Karpas-422 (cell line): ENCODE measurements around the gene RPL10. TPM values are rescaled to one million over a fixed set of nuclear protein-coding genes. Genes with fewer than 3 reads are reported as not detected.
"Not testable (repeated sequence)": the region's sequence is repeated elsewhere in the genome, so short reads cannot be mapped to it uniquely, and the experiment has no call there.

ENCODE experiments used
- DNase-seq: peaks from one replicate; pipeline ENCODE4 v3.0.0-alpha.2; 2015
- H2AFZ ChIP-seq: fragments of 200-600 bp; sonication (generic); 2 replicates; pipeline ENCODE4 v1.6.1; 2014; ENCODE audit warnings: antibody characterized with exemption, low read length, mixed read lengths
- H3K27ac ChIP-seq: fragments of 200-600 bp; sonication (generic); 2 replicates; pipeline ENCODE4 v1.5.1; 2014; ENCODE audit warnings: mild to moderate bottlenecking, low read length, moderate library complexity
- H3K27me3 ChIP-seq: fragments of 200-600 bp; sonication (generic); 2 replicates; pipeline ENCODE4 v1.6.1; 2014; ENCODE audit warnings: low read length, mixed read lengths
- H3K36me3 ChIP-seq: fragments of 200-600 bp; sonication (generic); 2 replicates; pipeline ENCODE4 v1.6.1; 2014; ENCODE audit warnings: low read length, mixed read lengths; ENCODE audit not compliant: insufficient read depth
- H3K4me1 ChIP-seq: fragments of 200-600 bp; sonication (generic); 2 replicates; pipeline ENCODE4 v1.6.1; 2014; ENCODE audit warnings: mild to moderate bottlenecking, low read length, mixed read lengths
- H3K4me2 ChIP-seq: fragments of 200-600 bp; sonication (generic); 2 replicates; pipeline ENCODE4 v1.6.1; 2014; ENCODE audit warnings: low read length, low read depth, mild to moderate bottlenecking; ENCODE audit not compliant: poor library complexity, severe bottlenecking
- H3K4me3 ChIP-seq: fragments of 200-600 bp; sonication (generic); 2 replicates; pipeline ENCODE4 v1.5.1; 2014; ENCODE audit warnings: mild to moderate bottlenecking, antibody characterized with exemption, low read length, mixed read lengths
- H3K79me2 ChIP-seq: fragments of 200-600 bp; sonication (generic); 2 replicates; pipeline ENCODE4 v1.6.1; 2014; ENCODE audit warnings: mild to moderate bottlenecking, low read length, mixed read lengths
- H3K9ac ChIP-seq: fragments of 200-600 bp; sonication (generic); 2 replicates; pipeline ENCODE4 v1.6.0; 2014; ENCODE audit warnings: low read length
- H3K9me2 ChIP-seq: fragments of 200-600 bp; sonication (generic), shearing (Covaris generic); replicated peaks from 2 replicates; pipeline ENCODE4 v1.6.0; 2014; ENCODE audit warnings: mild to moderate bottlenecking, low read length, moderate library complexity; ENCODE audit not compliant: insufficient read depth
- H3K9me3 ChIP-seq: fragments of 300-700, 200-600 bp; sonication (generic); 2 replicates; pipeline ENCODE4 v1.6.1; 2014; ENCODE audit warnings: low read length, mixed read lengths
- H4K20me1 ChIP-seq: fragments of 200-600 bp; sonication (generic); 2 replicates; pipeline ENCODE4 v1.6.1; 2014; ENCODE audit warnings: mild to moderate bottlenecking, antibody characterized with exemption, low read length, low read depth; ENCODE audit not compliant: insufficient read depth
- total RNA-seq: library from RNA; depleted of rRNA; stranded (reverse); fragments of >200 nt; shearing (Covaris generic); gene quantifications from 2 replicates; pipeline ENCODE4 v1.2.3, GENCODE V29; 2014; ENCODE audit warnings: low replicate concordance

The RPL10 gene
- total RNA-seq, 1 experiment from 2014 or later, result 4,432 TPM

DNA sequence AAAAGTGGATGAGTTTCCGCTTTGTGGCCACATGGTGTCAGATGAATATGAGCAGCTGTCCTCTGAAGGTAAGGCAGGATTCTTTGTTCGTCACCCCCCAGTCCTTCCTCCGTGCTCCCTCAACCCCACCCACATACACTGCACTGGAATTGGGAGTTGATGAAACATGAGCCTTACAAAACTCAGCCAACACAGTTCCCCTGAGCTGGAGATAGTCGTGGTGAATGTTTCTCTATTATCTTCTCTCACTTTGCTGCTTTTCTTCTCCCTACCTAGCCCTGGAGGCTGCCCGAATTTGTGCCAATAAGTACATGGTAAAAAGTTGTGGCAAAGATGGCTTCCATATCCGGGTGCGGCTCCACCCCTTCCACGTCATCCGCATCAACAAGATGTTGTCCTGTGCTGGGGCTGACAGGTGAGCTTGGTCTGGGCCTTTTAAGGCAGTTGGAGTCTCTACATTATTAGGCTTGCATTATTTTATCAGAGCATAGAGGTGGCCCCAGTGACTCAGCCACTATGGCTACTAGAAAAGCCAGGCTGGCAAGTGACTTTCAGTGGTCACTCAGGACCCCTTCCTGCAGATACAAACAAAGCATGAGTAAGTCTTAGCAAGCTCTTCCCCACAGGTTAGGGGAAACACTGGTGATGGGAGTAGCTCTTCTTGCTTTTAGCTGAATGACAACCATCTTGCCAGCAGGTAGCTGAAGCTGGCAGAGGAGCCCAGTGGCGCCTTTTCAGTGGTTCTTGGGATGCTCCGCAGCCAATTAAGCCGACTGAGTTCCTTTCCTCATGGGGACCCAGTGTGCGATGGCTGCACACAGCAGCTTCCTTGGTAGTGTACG lies 1.6 kb downstream of the RPL10 start:
- peak; percentile 56 for DNase-seq
- no peaks in the 10 kb centered on the region for H3K9me3 ChIP-seq
- H3K27ac ChIP-seq, result peak overlapping the region; percentile 94
- no peak overlapping the region for H2AFZ ChIP-seq
- peaks cover 15% of the 10 kb centered on the region for H3K36me3 ChIP-seq
- H3K27me3 ChIP-seq, result no peaks in the 10 kb centered on the region
- H3K79me2 ChIP-seq, result peaks cover 14% of the 10 kb centered on the region; the same call in 1 of the 2 replicates
- H3K9me2 ChIP-seq, result no peaks in the 10 kb centered on the region
- H3K4me1 ChIP-seq, result peaks cover 15% of the 10 kb centered on the region
- peak overlapping the region; percentile 98 for H3K9ac ChIP-seq
- no peaks in the 10 kb centered on the region for H4K20me1 ChIP-seq
- H3K4me2 ChIP-seq, result peak overlapping the region; percentile 83
- H3K4me3 ChIP-seq, result peak overlapping the region; percentile 82

DNA sequence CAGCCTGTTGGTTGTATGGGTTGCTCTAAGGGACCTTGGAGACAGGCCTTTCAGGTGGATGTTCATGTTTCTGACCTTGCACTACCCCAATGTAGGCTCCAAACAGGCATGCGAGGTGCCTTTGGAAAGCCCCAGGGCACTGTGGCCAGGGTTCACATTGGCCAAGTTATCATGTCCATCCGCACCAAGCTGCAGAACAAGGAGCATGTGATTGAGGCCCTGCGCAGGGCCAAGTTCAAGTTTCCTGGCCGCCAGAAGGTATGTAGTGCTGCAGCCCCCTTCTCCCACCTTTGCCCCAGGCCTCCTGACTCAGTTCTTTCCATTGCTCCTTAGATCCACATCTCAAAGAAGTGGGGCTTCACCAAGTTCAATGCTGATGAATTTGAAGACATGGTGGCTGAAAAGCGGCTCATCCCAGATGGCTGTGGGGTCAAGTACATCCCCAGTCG lies 2.2 kb downstream of the RPL10 start:
- not testable (repeated sequence) for DNase-seq, H3K4me2 ChIP-seq, H3K4me3 ChIP-seq, H3K27me3 ChIP-seq, H4K20me1 ChIP-seq, H3K9me2 ChIP-seq, H3K9ac ChIP-seq, H2AFZ ChIP-seq, H3K27ac ChIP-seq, H3K9me3 ChIP-seq
- Histone ChIP-seq H3K36me3 (peaks cover 15% of the 10 kb centered on the region), H3K4me1 (peaks cover 15% of the 10 kb centered on the region), H3K79me2 (peaks cover 14% of the 10 kb centered on the region; the same call in 1 of the 2 replicates)

DNA sequence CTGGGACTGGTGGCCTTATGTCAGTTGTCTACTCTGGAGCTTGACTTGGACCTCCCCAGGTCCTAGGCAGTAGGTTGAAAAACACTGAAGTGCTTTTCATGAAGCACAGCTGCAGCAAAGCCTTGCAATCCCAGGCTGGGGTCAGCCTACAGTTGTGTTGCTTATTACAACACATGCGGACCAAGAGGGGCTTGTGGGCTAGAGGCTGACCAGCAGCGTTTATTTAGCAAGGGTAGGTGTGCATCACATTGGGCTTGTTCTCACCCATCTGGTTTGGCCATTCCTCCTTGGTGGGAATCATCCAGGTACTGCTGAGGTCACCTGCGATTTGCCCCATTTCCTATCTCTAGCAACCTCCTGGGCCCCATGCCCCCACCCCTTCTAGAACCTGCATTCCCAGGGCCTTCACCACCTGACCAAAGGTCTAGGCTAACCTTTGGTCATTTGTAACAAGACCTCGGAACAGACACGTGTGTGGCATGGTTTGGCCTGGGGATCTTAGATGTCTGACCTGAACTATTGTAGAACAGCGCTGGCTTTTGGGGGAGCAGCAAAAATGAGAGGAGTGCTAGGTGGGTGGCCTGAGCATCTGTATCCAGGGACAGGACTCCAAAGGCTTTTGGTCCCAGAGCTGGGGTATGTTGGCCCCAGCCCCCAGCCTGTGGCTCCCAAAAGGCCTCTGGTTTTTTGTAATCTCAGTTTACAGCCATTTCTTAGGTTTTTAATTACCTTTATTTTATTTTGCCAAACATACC lies 3.0 kb downstream of the RPL10 start:
- Histone ChIP-seq H3K9me2 (no peaks in the 10 kb centered on the region), H3K27me3 (no peaks in the 10 kb centered on the region), H4K20me1 (no peaks in the 10 kb centered on the region), H3K9ac (no peak overlapping the region), H3K4me2 (no peak overlapping the region), H3K27ac (no peak overlapping the region), H3K4me1 (peaks cover 15% of the 10 kb centered on the region), H3K79me2 (peaks cover 14% of the 10 kb centered on the region; the same call in 1 of the 2 replicates), H3K9me3 (no peaks in the 10 kb centered on the region), H3K4me3 (no peak overlapping the region), H2AFZ (no peak overlapping the region), H3K36me3 (peaks cover 15% of the 10 kb centered on the region)
- peak; percentile 73 for DNase-seq

DNA sequence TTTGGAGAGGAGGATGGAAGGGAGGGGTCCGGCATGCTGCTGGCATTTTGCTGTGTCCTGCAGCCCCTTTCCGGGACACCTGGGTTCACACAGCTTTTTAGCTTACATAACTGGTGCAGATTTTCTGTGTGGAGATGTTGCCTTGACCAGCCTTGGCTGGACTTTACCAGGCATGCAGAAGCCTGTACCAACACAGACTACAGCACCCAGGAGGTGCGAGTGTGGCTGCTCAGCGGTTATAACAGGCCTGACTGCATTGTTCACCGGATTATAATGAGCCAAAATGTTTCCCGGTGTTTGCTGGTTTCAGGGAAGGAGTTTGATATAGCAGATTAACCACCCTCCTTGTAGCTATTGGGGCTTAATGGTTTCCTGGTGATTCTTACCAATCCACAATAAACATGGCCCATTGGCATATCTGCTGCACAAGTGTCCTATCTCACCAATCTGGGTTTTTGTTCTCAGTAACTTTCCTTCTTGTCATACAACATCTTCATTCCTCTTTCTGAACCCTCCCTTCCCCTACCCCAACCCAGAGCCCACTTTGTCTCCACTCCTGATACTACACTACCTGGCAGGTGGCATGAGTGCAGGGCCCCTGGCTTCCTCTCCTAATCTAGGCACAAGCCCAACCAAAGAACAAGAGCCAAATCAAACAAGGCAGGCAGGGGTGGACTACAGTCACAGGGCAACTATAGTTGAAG lies 3.9 kb downstream of the RPL10 start:
- Histone ChIP-seq H4K20me1 (no peaks in the 10 kb centered on the region), H3K4me3 (no peak overlapping the region), H3K9me3 (no peaks in the 10 kb centered on the region), H3K27me3 (no peaks in the 10 kb centered on the region), H3K4me1 (peaks cover 13% of the 10 kb centered on the region), H3K27ac (no peak overlapping the region), H3K9ac (no peak overlapping the region), H3K79me2 (peaks cover 11% of the 10 kb centered on the region; the same call in 1 of the 2 replicates), H2AFZ (no peak overlapping the region), H3K36me3 (peaks cover 15% of the 10 kb centered on the region), H3K9me2 (no peaks in the 10 kb centered on the region), H3K4me2 (no peak overlapping the region)
- peak; percentile 63 for DNase-seq

DNA sequence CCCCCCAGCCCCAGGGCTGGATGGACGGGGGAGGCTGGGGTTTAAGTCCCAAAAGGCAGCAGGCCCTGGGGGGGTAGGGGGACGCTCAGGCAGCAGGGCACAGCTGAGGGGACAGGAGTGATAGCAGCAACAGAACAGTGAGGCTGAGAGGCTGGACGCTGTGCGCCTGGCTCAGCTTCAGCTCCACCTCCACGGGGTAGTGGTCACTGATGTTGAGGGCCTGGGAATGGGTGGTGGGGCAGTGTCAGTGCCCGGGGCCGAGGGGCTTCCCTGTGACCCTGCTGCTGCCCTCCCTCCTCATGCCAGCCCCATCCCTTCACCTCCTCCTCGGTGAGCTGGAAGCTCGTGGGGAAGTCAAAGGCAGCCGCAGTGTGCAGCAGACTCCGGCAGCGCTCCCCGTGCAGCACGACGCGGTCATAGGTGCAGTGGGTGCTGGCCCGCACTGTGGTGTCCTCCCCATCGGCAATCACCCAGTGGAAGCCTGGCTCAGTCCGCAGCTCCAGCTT lies 4.5 kb downstream of the RPL10 start:
- H3K27me3 ChIP-seq, result no peaks in the 10 kb centered on the region
- no peak for DNase-seq
- H3K4me3 ChIP-seq, result no peak overlapping the region
- H3K9me2 ChIP-seq, result no peaks in the 10 kb centered on the region
- H3K4me1 ChIP-seq, result peaks cover 11% of the 10 kb centered on the region
- no peak overlapping the region for H3K27ac ChIP-seq
- H3K9me3 ChIP-seq, result no peaks in the 10 kb centered on the region
- H3K79me2 ChIP-seq, result peaks cover 9% of the 10 kb centered on the region; the same call in 1 of the 2 replicates
- H2AFZ ChIP-seq, result no peak overlapping the region
- no peak overlapping the region for H3K9ac ChIP-seq
- peaks cover 15% of the 10 kb centered on the region for H3K36me3 ChIP-seq
- no peak overlapping the region for H3K4me2 ChIP-seq
- H4K20me1 ChIP-seq, result no peaks in the 10 kb centered on the region

DNA sequence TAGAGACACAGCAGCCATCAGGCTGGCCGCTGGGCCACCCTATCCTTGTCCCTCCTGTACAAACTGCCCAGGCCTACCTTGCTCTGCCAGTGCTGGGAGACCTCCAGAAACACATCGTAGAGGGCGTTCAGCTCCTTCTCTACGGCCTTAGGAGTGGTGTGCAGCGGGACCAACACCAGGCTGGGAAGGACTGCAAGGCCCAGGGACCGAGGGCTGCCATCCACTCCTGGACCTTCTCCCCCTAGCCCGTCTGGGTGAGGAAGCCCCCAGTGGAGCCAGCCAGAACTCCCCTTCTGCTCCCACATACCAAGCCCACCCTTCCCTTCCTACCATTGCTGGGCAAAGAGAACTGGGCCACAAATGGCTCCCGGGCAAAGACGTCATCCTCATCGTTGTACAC lies 5.0 kb downstream of the RPL10 start:
- peaks cover 15% of the 10 kb centered on the region for H3K36me3 ChIP-seq
- no peak overlapping the region for H3K9ac ChIP-seq
- H3K9me3 ChIP-seq, result no peaks in the 10 kb centered on the region
- peaks cover 11% of the 10 kb centered on the region for H3K4me1 ChIP-seq
- DNase-seq, result no peak
- peaks cover 9% of the 10 kb centered on the region; the same call in 1 of the 2 replicates for H3K79me2 ChIP-seq
- H4K20me1 ChIP-seq, result no peaks in the 10 kb centered on the region
- H3K27me3 ChIP-seq, result no peaks in the 10 kb centered on the region
- no peak overlapping the region for H3K4me3 ChIP-seq
- no peak overlapping the region for H3K27ac ChIP-seq
- no peak overlapping the region for H3K4me2 ChIP-seq
- H3K9me2 ChIP-seq, result no peaks in the 10 kb centered on the region
- H2AFZ ChIP-seq, result no peak overlapping the region

DNA sequence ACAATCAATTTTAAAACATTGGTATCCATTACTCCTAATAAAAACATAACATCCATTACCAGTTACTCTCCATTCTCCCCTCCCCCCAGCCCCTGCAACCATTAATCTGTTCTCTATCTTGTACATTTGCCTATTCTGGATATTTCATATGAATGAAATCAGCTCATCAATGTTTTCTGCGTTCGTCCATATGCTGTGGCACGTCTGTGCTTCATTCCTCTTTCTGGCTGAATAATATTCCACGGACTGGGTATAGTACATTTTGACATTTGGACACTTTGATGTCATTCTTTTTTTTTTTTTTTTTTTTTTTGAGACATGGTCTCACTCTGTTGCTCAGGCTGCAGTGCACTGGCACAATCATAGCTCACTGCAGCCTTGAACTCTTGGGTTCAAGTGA lies 5.7 kb downstream of the RPL10 start:
- H3K4me2 ChIP-seq, result no peak overlapping the region
- H3K27me3 ChIP-seq, result no peaks in the 10 kb centered on the region

More for the DNA sequence above, 5.7 kb downstream of the RPL10 start:
- Histone ChIP-seq H3K9ac (no peak overlapping the region), H2AFZ (no peak overlapping the region), H3K4me3 (no peak overlapping the region), H4K20me1 (no peaks in the 10 kb centered on the region), H3K9me2 (no peaks in the 10 kb centered on the region), H3K79me2 (peaks cover 4% of the 10 kb centered on the region; the same call in 1 of the 2 replicates), H3K4me1 (peaks cover 11% of the 10 kb centered on the region), H3K36me3 (peaks cover 14% of the 10 kb centered on the region), H3K9me3 (no peaks in the 10 kb centered on the region), H3K27ac (no peak overlapping the region)
- no peak for DNase-seq
